H1 (cell line): ENCODE results near the gene SKAP2.

Source experiments
- ATF2 ChIP-seq: IDR thresholded peaks from 2 replicates; pipeline ENCODE4 v1.6.1; 2012; ENCODE audit warnings: low read length, inconsistent platforms
- JUN ChIP-seq: IDR thresholded peaks from 2 replicates; pipeline ENCODE4 v1.6.1; 2011; ENCODE audit warnings: low read depth, mild to moderate bottlenecking, improper control_type of control experiment, low read length
- KDM1A ChIP-seq: fragments of 200-600, 300-600 bp; sonication (generic); IDR thresholded peaks from 2 replicates; pipeline ENCODE4 v1.7.1; 2016; ENCODE audit warnings: mild to moderate bottlenecking, low read length, borderline replicate concordance
- POLR2A ChIP-seq, 2 experiments: IDR thresholded peaks; 1 replicate in 1 of 2; 2 replicates in 1 of 2; pipeline ENCODE4 v1.6.1; 2011; ENCODE audit warnings: low read depth in 2 of 2, low read length in 2 of 2, mild to moderate bottlenecking in 2 of 2; ENCODE audit errors: control extremely low read depth in 1 of 2
- SRF ChIP-seq: IDR thresholded peaks from 2 replicates; pipeline ENCODE4 v1.6.1; 2011; ENCODE audit warnings: mild to moderate bottlenecking, low read depth, low read length, moderate library complexity

- TF ChIP-seq ATF2 (no peak), KDM1A (no peak), JUN (no peak), SRF (no peak), POLR2A (IDR thresholded peaks at IDR 0.05; ENCODE audit: control extremely low read depth in 1 of 2, low read depth in 2 of 2, low read length in 2 of 2) (no peak)
Observed at GRCh38 chr7:26858241-26858715, 6.1 kb downstream of the SKAP2 start.
